WERI-Rb-1 (cell line): ENCODE results near the gene TM9SF1.

ENCODE experiments used
- DNase-seq: peaks from one replicate; pipeline ENCODE4 v3.0.0-alpha.2; 2020
- H3K27ac ChIP-seq: fragments of 250-450 bp; sonication (Bioruptor Pico); 2 replicates; pipeline ENCODE4 v1.5.1; 2020; ENCODE audit warnings: mild to moderate bottlenecking, moderate library complexity
- H3K27me3 ChIP-seq: fragments of 250-450 bp; sonication (Bioruptor Pico); 2 replicates; pipeline ENCODE4 v1.5.1; 2021; ENCODE audit warnings: mild to moderate bottlenecking, low read depth, moderate library complexity; ENCODE audit not compliant: insufficient read depth, severe bottlenecking
- H3K36me3 ChIP-seq: fragments of 250-450 bp; sonication (Bioruptor Pico); 2 replicates; pipeline ENCODE4 v1.5.1; 2020; ENCODE audit warnings: mild to moderate bottlenecking, moderate library complexity
- H3K4me3 ChIP-seq: 2 replicates; pipeline ENCODE4 v1.5.1; 2011; ENCODE audit warnings: low read depth, mild to moderate bottlenecking, control low read depth, low read length
- H3K9me3 ChIP-seq: fragments of 250-450 bp; sonication (Bioruptor Pico); 2 replicates; pipeline ENCODE4 v1.5.1; 2021; ENCODE audit warnings: mild to moderate bottlenecking, moderate library complexity; ENCODE audit not compliant: severe bottlenecking
- TF ChIP-seq, protein P1 (sequence below): IDR thresholded peaks from 2 replicates; pipeline ENCODE4 v1.5.1; 2011; ENCODE audit warnings: low read depth, mild to moderate bottlenecking, control low read depth, inconsistent platforms, low read length

TM9SF1 gene

DNA sequence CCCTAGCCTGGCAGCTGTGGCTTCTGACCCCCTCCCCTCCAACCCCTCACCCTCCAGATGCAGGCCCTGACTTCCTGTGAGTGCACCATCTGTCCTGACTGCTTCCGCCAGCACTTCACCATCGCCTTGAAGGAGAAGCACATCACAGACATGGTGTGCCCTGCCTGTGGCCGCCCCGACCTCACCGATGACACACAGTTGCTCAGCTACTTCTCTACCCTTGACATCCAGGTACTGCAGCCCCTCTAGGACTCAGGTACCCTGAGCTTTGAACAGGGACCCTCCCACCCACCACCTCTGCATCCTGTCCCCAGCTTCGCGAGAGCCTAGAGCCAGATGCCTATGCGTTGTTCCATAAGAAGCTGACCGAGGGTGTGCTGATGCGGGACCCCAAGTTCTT, 40.1 kb downstream of the TM9SF1 start:
- TF ChIP-seq, protein P1, sequence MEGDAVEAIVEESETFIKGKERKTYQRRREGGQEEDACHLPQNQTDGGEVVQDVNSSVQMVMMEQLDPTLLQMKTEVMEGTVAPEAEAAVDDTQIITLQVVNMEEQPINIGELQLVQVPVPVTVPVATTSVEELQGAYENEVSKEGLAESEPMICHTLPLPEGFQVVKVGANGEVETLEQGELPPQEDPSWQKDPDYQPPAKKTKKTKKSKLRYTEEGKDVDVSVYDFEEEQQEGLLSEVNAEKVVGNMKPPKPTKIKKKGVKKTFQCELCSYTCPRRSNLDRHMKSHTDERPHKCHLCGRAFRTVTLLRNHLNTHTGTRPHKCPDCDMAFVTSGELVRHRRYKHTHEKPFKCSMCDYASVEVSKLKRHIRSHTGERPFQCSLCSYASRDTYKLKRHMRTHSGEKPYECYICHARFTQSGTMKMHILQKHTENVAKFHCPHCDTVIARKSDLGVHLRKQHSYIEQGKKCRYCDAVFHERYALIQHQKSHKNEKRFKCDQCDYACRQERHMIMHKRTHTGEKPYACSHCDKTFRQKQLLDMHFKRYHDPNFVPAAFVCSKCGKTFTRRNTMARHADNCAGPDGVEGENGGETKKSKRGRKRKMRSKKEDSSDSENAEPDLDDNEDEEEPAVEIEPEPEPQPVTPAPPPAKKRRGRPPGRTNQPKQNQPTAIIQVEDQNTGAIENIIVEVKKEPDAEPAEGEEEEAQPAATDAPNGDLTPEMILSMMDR: no peak
- H3K9me3 ChIP-seq: no peaks in the 10 kb centered on the region
- H3K36me3 ChIP-seq: peaks cover 85% of the 10 kb centered on the region
- no peak for DNase-seq
- H3K27ac ChIP-seq: no peak overlapping the region
- no peaks in the 10 kb centered on the region for H3K27me3 ChIP-seq
- no peak overlapping the region for H3K4me3 ChIP-seq

DNA sequence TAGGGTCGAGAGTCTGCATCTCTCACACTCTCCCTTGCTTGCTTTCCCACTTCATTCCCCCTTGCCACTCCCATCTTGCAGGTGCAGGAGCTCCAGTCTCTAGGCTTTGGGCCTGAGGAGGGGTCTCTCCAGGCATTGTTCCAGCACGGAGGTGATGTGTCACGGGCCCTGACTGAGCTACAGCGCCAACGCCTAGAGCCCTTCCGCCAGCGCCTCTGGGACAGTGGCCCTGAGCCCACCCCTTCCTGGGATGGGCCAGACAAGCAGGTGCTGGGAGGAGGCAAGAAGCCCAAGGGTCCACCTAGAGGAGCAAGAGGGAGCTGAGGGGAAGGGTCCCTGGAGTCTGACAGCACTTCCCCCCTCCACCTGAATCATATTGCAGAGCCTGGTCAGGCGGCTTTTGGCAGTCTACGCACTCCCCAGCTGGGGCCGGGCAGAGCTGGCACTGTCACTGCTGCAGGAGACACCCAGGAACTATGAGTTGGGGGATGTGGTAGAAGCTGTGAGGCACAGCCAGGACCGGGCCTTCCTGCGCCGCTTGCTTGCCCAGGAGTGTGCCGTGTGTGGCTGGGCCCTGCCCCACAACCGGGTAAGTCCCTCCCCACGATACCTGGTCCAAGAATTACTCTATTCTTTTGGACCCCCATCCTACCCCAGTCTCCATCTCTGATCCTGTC, 43.7 kb downstream of the TM9SF1 start:
- H3K4me3 ChIP-seq: no peak overlapping the region
- TF ChIP-seq, protein P1: no peak
- H3K27me3 ChIP-seq: no peaks in the 10 kb centered on the region
- no peaks in the 10 kb centered on the region for H3K9me3 ChIP-seq
- H3K27ac ChIP-seq: no peak overlapping the region
- no peak for DNase-seq
- peaks cover 74% of the 10 kb centered on the region for H3K36me3 ChIP-seq

DNA sequence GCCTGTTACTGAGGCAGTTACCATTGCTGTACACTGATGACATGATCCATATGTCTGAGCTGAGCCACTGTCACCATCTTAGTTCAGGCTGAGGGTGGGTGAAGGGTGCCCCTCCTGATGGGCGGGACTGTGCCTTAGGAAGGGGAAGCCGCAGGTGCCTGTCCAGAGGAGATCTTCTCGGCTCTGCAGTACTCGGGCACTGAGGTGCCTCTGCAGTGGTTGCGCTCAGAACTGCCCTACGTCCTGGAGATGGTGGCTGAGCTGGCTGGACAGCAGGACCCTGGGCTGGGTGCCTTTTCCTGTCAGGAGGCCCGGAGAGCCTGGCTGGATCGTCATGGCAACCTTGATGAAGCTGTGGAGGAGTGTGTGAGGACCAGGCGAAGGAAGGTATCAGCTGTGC, 44.2 kb downstream of the TM9SF1 start:
- H3K36me3 ChIP-seq: peaks cover 70% of the 10 kb centered on the region
- H3K27me3 ChIP-seq: no peaks in the 10 kb centered on the region
- TF ChIP-seq, protein P1: no peak

DNA sequence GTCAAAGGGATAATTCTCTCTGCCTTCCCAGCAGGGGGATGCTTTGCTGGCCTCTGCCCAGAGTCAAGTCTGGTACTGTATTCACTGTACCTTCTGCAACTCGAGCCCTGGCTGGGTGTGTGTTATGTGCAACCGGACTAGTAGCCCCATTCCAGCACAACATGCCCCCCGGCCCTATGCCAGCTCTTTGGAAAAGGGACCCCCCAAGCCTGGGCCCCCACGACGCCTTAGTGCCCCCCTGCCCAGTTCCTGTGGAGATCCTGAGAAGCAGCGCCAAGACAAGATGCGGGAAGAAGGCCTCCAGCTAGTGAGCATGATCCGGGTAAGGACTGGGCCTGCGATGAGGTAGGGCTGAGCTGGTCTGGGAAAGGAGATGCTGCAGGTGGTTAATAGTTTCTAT, 44.7 kb downstream of the TM9SF1 start:
- no peak overlapping the region for H3K27ac ChIP-seq
- no peak for DNase-seq
- H3K36me3 ChIP-seq: peaks cover 65% of the 10 kb centered on the region
- H3K27me3 ChIP-seq: no peaks in the 10 kb centered on the region
- H3K9me3 ChIP-seq: no peaks in the 10 kb centered on the region
- TF ChIP-seq, protein P1: no peak
- no peak overlapping the region for H3K4me3 ChIP-seq

More for the DNA sequence above, 44.2 kb downstream of the TM9SF1 start:
- no peaks in the 10 kb centered on the region for H3K9me3 ChIP-seq
- no peak overlapping the region for H3K4me3 ChIP-seq
- no peak overlapping the region for H3K27ac ChIP-seq
- DNase-seq: no peak

DNA sequence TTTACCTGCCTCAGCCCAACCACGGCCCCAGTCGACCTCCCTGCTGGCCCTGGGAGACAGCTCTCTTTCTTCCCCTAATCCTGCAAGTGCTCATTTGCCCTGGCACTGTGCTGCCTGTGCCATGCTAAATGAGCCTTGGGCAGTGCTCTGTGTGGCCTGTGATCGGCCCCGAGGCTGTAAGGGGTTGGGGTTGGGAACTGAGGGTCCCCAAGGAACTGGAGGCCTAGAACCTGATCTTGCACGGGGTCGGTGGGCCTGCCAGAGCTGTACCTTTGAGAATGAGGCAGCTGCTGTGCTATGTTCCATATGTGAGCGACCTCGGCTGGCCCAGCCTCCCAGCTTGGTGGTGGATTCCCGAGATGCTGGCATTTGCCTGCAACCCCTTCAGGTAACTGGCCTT, 45.2 kb downstream of the TM9SF1 start:
- TF ChIP-seq, protein P1: no peak
- H3K27me3 ChIP-seq: no peaks in the 10 kb centered on the region
- DNase-seq: no peak
- H3K27ac ChIP-seq: no peak overlapping the region
- H3K4me3 ChIP-seq: no peak overlapping the region
- H3K36me3 ChIP-seq: peaks cover 60% of the 10 kb centered on the region
- H3K9me3 ChIP-seq: no peaks in the 10 kb centered on the region

DNA sequence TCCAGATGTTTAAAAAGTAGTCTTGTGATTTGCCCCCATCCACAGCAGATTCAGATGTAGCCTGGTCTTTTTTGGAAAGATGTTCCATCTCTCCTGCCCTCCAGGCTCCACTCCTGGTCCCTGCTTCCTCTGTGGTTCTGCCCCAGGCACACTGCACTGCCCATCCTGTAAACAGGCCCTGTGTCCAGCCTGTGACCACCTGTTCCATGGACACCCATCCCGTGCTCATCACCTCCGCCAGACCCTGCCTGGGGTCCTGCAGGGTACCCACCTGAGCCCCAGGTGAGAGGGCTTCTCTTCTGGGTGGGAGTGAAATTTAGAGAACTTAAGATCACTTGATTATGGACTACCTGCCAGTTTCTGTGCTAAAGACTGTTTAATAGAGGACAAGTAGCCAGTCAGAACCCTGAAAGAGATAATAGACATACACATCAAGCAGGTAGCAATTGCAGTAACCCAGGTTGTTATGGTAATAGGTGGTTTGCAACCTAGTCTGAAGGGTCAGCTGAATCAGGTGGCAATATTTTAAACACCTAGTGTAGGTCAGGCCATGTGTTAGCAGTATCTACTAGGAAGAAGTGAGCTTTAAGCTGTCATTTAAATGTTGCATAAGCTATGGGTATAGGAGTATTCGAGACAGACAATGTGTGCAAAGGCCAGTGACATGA, 45.8 kb downstream of the TM9SF1 start:
- no peaks in the 10 kb centered on the region for H3K27me3 ChIP-seq
- H3K4me3 ChIP-seq: no peak overlapping the region
- DNase-seq: no peak
- no peaks in the 10 kb centered on the region for H3K9me3 ChIP-seq
- TF ChIP-seq, protein P1: no peak
- H3K27ac ChIP-seq: no peak overlapping the region
- peaks cover 59% of the 10 kb centered on the region for H3K36me3 ChIP-seq
